MG63 (cell line): Measurements from ENCODE around the gene NFIB. TPM values are rescaled to one million over a fixed set of nuclear protein-coding genes. Genes with fewer than 3 reads are reported as not detected.

Source experiments
- DNase-seq: peaks from one replicate; pipeline ENCODE4 v3.0.0-alpha.2; 2020
- H3K27me3 ChIP-seq: fragments of 250-450 bp; sonication (Bioruptor Pico); 2 replicates; pipeline ENCODE4 v1.5.1; 2020; ENCODE audit warnings: mild to moderate bottlenecking, moderate library complexity
- H3K36me3 ChIP-seq: fragments of 250-450 bp; sonication (Bioruptor Pico); 2 replicates; pipeline ENCODE4 v1.5.1; 2020; ENCODE audit warnings: mild to moderate bottlenecking, moderate library complexity
- H3K4me3 ChIP-seq: fragments of 250-450 bp; sonication (Bioruptor Pico); 2 replicates; pipeline ENCODE4 v1.5.1; 2020; ENCODE audit warnings: mild to moderate bottlenecking, moderate library complexity
- H3K9me3 ChIP-seq: fragments of 250-450 bp; sonication (Bioruptor Pico); 2 replicates; pipeline ENCODE4 v1.5.1; 2020; ENCODE audit warnings: mild to moderate bottlenecking, moderate library complexity
- total RNA-seq: library from RNA; depleted of rRNA; stranded (reverse); fragments of >200 nt; shearing (Covaris generic); gene quantifications from 2 replicates; pipeline ENCODE4 v1.2.3, GENCODE V29; 2014; ENCODE audit warnings: low replicate concordance; rRNA removed

The NFIB gene
- total RNA-seq, result 47.3 and 62.1 TPM in 2 replicates

DNA sequence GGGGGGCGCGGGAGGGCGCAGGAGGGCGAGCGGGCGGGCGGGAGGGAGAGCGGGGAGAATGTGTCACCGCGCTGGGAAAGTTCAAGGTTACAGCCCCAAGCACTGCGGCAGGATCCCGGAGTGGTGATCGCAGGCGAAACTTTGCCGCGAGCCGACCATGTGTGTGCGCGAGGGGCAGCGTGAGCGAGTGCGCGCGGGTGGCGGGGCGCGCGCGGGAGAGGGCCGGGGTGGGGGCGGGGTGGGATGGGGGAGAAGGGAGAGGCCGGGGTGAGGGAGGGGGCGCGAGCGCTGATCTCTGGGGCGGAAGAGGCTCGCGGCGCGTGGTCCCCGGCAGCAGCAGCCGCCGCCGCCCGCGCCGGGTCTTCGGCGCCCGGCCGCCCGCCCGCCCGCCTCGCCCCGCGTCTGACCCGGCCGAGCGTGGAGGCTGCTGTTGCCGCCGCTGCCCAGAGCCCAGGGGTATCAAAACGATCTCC is at the start of gene NFIB:
NFIB (minus strand) TSS at position 191 of the 473 bp plus-strand sequence. CDS start 630 bp downstream, outside the sequence.
- peak; percentile 100 for DNase-seq
- Histone ChIP-seq H3K4me3 (peak within 1 kb of the TSS; percentile 88), H3K9me3 (no peaks in the 10 kb centered on the region), H3K36me3 (peaks cover 4% of the 10 kb centered on the region; the same call in 1 of the 2 replicates), H3K27me3 (no peaks in the 10 kb centered on the region)

DNA sequence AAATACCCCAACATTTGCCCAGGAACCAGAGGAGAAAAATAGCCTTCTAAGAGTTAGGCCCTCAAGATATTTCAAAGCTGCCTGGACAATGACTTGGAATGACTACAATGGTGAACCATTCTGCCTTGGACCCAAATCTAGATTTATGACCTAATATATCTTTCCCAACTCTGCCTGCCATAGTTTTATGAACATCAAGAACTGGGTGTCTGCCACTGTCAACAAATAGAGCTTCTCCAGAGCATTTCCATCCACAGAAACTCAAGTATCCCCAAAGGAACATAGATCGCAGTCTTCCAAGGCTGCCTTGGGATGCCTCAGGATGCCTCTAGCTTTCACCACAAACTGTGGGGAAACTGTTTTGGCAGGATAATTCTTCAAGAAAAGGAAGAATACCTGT is 48.2 kb upstream of the NFIB start:
- peaks cover 27% of the 10 kb centered on the region for H3K9me3 ChIP-seq

DNA sequence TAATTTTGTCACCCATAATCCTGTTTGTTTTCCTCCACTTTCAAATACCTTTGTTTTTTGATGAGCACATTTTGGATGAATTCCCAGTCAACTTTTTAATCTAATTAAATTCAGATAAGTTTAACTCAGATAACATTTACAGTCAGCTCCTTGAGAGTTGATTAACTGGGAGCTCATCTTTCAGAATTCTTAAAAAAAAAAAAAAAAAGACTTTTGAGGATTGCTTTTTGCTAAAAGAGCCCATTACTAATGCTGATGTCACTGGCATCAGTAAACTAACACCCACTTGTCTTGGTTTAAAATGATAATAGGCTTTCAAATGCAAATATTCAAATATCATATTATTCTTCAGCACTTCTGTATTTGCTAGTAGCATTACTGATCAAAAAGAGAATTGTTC is 47.1 kb upstream of the NFIB start:
- Histone ChIP-seq H3K9me3 (peaks cover 24% of the 10 kb centered on the region), H3K27me3 (no peaks in the 10 kb centered on the region), H3K36me3 (no peaks in the 10 kb centered on the region), H3K4me3 (no peak overlapping the region)
- no peak for DNase-seq

More for the DNA sequence above, 48.2 kb upstream of the NFIB start:
- H3K36me3 ChIP-seq, result no peaks in the 10 kb centered on the region
- DNase-seq, result peak; percentile 99
- H3K4me3 ChIP-seq, result no peak overlapping the region
- no peaks in the 10 kb centered on the region for H3K27me3 ChIP-seq

DNA sequence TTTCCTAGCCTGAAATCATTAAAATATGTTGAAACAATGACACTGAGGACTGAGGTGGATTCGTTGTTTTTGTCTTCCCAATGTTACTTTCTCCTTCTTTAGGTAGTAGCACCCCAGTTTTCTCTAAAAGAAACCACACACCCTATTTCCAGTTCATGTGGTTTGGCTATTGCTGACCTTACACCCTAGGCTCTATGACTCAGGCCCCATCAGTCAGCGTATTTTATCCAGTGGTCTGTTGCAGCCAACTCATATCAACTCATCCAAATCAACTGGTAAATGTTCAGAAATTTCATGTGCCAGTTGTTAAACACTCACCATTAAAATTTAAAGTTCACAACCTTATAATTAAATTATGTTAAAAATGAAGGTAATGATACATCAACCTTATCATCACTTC is 44.6 kb upstream of the NFIB start:
- DNase-seq, result peak; percentile 99
- Histone ChIP-seq H3K4me3 (no peak overlapping the region), H3K9me3 (peaks cover 1% of the 10 kb centered on the region; the same call in 1 of the 2 replicates), H3K27me3 (peaks cover 7% of the 10 kb centered on the region; the same call in 1 of the 2 replicates), H3K36me3 (no peaks in the 10 kb centered on the region)

DNA sequence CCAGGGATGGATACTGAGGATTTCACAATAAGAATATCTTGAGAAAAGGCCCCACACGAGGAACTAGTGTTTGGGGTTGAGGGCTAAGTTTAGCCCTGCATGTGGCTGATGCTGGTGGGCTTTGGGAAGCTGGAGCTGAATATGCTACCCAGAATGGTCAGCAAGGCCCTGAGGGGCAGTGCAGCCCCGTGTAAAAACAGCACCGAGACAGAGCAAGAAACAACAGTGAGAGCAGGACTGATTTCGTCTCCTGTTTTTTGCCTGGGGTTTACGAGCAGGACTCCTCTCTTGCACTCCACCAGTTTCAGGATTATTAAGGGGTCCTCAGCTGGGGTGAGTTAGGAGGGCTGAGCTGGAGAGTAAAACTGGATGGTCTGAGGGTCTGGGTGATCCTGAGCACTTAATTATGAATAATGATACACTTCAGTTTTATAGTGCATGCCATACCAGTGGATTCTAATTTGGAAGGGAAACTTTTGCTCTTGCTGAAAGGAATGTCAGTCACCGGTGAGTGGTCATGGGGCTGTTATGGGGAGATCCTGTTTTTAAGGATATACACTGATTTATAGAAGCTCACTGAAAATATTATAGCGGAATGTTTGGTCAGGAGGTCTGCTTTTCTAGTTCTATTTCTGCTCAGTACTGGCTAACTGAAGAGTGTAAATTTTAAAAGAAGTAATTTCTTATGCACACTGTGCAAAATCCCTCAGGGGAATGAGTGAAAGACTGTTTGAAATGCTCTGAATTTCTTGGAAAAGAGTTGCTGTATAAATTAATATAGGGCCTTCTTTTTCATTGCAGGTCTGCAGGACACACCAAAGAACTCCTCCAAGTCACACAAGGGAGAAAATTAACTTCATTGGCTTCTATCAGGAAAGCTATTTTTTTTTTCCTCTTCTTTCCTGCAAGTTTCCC is 42.7 kb upstream of the NFIB start:
- Histone ChIP-seq H3K9me3 (no peaks in the 10 kb centered on the region), H3K4me3 (no peak overlapping the region), H3K36me3 (no peaks in the 10 kb centered on the region), H3K27me3 (peaks cover 7% of the 10 kb centered on the region; the same call in 1 of the 2 replicates)
- no peak for DNase-seq

- Histone ChIP-seq H3K9me3 (no peaks in the 10 kb centered on the region), H3K27me3 (peaks cover 14% of the 10 kb centered on the region), H3K4me3 (no peak overlapping the region), H3K36me3 (no peaks in the 10 kb centered on the region)
- no peak for DNase-seq
Measured at GRCh38 chr9:14354201-14354600, 40.3 kb upstream of the NFIB start.

DNA sequence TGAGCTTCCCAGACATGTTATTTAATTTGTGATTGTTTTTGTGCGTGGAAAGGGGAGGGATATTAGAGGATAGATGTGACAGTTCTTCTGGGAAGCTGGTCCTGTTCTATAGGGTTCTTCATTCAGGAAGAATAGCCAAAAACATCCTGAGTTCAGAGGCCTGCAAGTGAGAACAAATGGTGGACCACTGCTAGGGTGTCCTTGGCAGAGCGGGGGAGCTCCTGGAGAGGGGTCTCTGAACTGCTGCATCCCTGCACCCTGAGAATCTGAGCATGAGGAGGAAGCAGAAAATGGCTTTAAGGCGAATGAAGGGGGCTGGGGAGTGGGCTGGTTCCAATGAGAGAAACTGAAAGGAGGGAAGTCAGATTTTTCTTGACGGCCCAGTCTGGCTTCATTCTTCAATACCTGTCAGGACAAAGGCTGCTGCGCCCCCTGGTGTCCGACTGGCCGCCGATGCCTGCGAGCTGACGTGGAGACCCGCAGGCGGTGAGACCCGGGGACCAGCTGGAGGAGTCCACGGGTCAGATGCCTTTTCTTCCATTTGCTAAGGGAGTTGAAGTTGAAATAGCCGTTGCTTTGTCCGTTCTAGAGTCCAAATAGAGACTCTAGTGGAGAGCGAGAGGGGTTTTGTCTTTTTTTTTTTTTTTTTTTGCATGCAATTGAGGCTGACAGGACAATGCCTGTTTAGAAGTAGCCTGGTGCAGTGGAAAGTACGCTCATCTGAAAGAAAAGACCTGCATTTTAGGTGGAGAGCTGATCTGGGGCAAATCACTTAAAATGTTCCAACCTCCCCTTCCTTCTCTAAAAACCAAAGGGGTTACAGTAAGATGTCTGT is 39.5 kb upstream of the NFIB start:
- Histone ChIP-seq H3K27me3 (peaks cover 22% of the 10 kb centered on the region), H3K4me3 (no peak overlapping the region), H3K9me3 (no peaks in the 10 kb centered on the region), H3K36me3 (no peaks in the 10 kb centered on the region)
- DNase-seq, result peak; percentile 100

DNA sequence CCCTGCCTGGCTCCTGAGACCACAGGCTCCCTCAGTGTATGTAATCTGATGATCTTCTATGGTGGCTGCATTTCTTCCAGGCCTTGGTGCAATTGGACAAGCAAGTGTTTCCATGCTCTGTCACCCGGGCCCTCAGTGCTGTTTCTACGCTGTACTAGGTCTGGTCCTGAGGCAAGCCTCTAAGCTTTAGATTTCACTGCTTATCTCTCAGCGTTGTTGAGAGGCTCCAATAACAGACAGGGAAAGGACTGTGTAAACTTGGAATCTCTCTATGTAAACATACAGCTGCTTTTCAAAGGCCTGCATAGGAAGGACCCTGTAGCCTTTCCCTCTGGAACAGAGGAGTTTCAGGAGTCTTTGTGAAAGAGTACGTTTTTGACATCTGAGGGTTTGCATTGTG is 38.6 kb upstream of the NFIB start:
- DNase-seq, result no peak
- Histone ChIP-seq H3K36me3 (no peaks in the 10 kb centered on the region), H3K27me3 (peaks cover 29% of the 10 kb centered on the region), H3K9me3 (no peaks in the 10 kb centered on the region), H3K4me3 (no peak overlapping the region)

- Histone ChIP-seq H3K27me3 (peaks cover 41% of the 10 kb centered on the region), H3K9me3 (no peaks in the 10 kb centered on the region), H3K4me3 (no peak overlapping the region), H3K36me3 (no peaks in the 10 kb centered on the region)
- DNase-seq, result peak; percentile 87
Measured at GRCh38 chr9:14351221-14351836, 37.4 kb upstream of the NFIB start.

GRCh38 chr9:14350754-14351153 is 36.8 kb upstream of the NFIB start:
- no peak overlapping the region for H3K4me3 ChIP-seq
- H3K36me3 ChIP-seq, result no peaks in the 10 kb centered on the region
- DNase-seq, result no peak
- H3K9me3 ChIP-seq, result no peaks in the 10 kb centered on the region
- H3K27me3 ChIP-seq, result peaks cover 43% of the 10 kb centered on the region

GRCh38 chr9:14350349-14350728 is 36.4 kb upstream of the NFIB start:
- no peak overlapping the region for H3K4me3 ChIP-seq
- H3K36me3 ChIP-seq, result no peaks in the 10 kb centered on the region
- H3K27me3 ChIP-seq, result peaks cover 47% of the 10 kb centered on the region
- no peak for DNase-seq
- no peaks in the 10 kb centered on the region for H3K9me3 ChIP-seq

GRCh38 chr9:14349447-14350348 is 35.8 kb upstream of the NFIB start:
- H3K4me3 ChIP-seq, result no peak overlapping the region
- peaks cover 54% of the 10 kb centered on the region for H3K27me3 ChIP-seq
- no peak for DNase-seq
- no peaks in the 10 kb centered on the region for H3K36me3 ChIP-seq
- H3K9me3 ChIP-seq, result no peaks in the 10 kb centered on the region

DNA sequence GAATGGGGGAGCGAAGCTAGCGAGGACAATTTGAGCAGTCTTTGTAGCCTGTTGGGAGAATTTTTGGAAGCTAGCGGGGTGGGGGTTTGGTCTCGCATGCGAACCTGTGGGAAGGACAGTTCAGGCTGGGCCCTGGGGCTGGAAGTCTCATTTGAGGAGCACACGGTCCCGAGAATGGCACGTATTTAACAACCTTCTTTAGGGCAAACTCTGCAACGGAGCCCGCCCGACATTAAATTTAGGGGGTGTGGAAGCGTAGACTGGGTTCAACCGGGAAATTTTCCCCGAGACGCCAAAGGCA is 35.2 kb upstream of the NFIB start:
- Histone ChIP-seq H3K27me3 (peaks cover 56% of the 10 kb centered on the region), H3K9me3 (no peaks in the 10 kb centered on the region), H3K36me3 (no peaks in the 10 kb centered on the region), H3K4me3 (peak overlapping the region; percentile 45)
- DNase-seq, result peak; percentile 63

GRCh38 chr9:14348373-14349145 is 34.6 kb upstream of the NFIB start:
- no peaks in the 10 kb centered on the region for H3K36me3 ChIP-seq
- peak overlapping the region; percentile 45 for H3K4me3 ChIP-seq
- DNase-seq, result peak; percentile 81
- peaks cover 56% of the 10 kb centered on the region for H3K27me3 ChIP-seq
- H3K9me3 ChIP-seq, result no peaks in the 10 kb centered on the region

GRCh38 chr9:14348123-14348372 is 34.1 kb upstream of the NFIB start:
- Histone ChIP-seq H3K4me3 (peak overlapping the region; percentile 45), H3K27me3 (peaks cover 59% of the 10 kb centered on the region), H3K9me3 (no peaks in the 10 kb centered on the region), H3K36me3 (no peaks in the 10 kb centered on the region)
- DNase-seq, result no peak
